Measurements from ENCODE around the gene MTMR4. TPM values are rescaled to one million over a fixed set of nuclear protein-coding genes. Genes with fewer than 3 reads are reported as not detected.
"Not testable (repeated sequence)": the region's sequence is repeated elsewhere in the genome, so short reads cannot be mapped to it uniquely, and the experiment has no call there.

Gene MTMR4
- total RNA-seq, 1 donor from 2014 or later, result 12.6 TPM

DNA sequence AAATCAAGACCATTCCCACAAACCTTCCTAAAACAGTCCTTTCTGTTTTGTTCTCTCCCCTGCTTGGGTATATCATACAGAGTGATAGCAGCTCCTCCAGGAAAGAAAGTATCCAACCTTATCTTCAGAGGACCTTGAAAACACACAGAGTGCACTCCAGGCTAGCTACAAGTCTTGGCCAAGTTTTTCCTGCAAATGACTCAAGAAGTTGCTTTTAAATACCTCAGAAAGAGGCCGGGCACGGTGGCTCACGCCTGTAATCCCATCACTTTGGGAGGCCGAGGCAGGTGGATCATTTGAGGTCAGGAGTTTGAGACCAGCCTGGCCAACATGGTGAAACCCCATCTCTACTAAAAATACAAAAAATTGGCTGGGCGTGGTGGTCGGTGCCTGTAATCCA, 11.3 kb downstream of the MTMR4 start:
- ATAC-seq; intact Hi-C loops (cut with micrococcal nuclease); DNase-seq: not testable (repeated sequence)

GRCh38 chr17:58501451-58501850, 13.0 kb downstream of the MTMR4 start:
- intact Hi-C loops (cut with micrococcal nuclease), result no loop called here
- ATAC-seq, result no peak

DNA sequence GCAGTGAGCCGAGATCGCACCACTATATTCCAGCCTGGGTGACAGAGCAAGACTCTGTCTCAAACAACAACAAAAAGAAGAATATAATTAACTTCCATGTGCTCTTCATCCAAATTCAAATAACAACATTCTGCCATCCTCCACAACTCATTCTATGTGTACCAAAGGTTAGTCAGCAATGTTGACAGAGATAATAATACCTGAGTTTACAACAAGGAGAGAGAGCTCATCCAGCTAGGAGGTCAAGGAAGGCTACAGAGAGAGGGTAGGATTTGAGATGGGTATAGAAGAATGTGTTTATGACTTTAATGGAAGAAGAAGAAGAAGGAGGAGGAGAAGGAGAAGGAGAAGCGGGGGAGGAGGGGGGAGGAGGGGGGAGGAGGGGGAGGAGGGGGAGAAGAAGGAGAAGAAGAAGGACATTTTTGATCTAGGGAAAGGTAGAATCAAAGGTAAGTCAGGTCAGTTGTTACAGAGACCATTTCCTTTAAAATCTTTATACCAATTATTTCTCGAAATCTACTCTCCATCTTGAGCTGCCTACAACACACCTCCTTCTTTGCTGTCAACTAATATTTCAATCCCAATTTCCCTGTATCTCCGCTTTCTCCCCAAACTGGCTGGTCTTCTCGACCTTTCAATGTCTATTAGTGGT, 16.1 kb downstream of the MTMR4 start:
- intact Hi-C loops (cut with micrococcal nuclease), result no loop called here
- ATAC-seq (no peak), DNase-seq (no peak)

More at GRCh38 chr17:58501451-58501850, 13.0 kb downstream of the MTMR4 start:
- no peak for DNase-seq

DNA sequence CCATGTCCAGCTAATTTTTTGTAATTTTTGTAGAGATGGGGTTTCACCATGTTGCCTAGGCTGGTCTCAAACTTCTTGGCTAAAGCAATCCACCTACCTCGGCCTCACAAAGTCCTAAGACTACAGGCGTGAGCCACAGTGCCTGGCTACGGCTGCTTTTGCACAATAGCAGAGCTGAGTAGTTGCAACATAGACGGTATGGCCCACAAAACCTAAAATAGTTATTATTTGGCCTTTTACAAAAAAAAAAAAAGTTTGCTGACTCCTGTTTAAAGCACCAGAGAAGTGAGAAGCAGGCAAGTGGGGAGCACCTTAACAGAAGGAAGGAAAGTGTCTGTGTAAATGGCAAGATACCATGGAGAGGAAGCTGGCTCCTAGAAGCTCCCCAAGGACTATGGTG, 20.9 kb downstream of the MTMR4 start:
- intact Hi-C loops (cut with micrococcal nuclease), result no loop called here
- DNase-seq (no peak), ATAC-seq (no peak)

DNA sequence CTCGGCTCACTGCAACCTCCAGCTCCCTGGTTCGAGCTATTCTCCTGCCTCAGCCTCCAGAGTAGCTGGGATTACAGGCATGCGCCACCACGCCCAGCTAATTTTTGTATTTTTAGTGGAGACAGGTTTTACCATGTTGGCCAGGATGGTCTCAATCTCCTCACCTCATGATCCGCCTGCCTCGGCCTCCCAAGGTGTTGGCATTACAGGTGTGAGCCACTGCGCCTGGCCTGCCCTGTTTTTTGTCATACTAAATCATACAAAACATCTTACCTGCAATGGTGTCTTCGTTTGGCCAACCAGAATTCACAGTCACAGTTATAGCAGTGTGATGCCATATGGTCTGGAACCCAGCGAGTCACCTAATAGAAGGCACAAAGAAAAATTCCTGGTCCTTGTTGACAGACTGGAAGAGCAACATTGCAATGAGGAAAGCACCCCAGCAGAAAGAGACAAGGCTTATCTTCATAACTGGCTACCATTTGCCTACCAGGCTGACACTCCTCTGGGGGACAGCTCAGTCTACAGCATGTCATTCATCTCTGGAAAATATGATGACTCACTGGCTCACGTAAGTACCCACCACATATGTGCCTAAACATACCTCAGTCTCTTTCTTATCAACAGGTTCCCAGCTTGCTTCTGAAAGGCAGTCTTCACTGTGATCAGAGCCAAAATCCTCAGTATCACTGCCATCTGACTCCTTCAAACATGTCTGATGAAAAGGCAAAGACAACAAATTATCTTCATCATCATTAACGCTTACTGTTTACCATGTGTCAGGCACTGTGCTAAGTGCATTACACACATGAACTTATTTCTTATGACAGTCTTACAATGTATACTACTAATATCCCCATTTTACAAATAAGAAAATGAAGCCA, 22.0 kb downstream of the MTMR4 start:
- ATAC-seq (no peak), DNase-seq (no peak)
- intact Hi-C loops (cut with micrococcal nuclease), result no loop called here

DNA sequence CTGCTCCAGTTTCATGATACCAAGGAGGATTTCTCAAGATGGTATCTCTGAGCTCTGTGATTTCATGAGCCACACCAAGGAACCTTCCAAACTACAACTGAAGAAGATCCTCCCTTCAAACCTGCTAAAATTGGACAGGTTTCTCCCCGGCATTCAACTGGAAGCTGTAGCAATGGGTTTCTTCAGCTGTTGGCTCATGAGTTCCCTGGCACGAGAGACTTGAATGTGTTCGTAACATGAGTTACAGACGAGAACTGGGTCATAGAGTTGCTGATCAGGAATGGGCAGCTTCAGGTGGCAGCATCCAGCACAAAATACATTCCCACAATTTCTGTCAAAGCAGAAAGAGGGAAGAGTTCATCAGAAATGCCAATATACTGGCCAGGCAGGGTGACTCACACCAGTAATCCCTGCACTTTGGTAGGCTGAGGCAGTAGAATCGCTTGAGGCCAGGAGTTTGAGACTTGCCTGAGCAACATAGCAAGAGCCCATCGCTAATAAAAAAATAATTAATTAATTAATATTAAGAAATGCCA, 22.9 kb downstream of the MTMR4 start:
- no peak for ATAC-seq
- no peak for DNase-seq
- intact Hi-C loops (cut with micrococcal nuclease), result no loop called here

DNA sequence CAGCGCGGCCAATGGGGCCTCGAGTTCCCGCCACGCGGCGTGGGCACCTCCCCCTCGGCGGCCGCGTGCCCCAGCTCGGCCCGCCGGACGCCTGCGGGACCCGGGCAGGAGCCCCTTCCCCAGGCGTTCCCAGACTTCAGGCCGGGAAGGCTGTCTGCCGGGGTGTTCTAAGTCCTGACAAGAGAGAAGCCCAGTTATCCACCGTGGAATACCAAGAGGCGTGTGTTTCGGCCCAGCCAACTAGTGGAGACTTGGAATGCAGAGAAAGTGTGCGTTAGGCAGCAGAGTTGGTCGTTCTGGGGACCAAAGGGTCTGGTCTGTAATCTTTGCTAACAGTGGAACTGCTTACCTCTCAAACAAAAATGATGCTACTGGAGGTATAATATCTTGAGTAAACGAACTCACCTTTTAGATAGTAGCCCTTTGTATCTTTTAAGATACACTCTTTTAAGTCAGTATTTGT, 26.0 kb downstream of the MTMR4 start:
- ATAC-seq, result no peak
- intact Hi-C loops (cut with micrococcal nuclease), result no loop called here
- DNase-seq, result no peak

DNA sequence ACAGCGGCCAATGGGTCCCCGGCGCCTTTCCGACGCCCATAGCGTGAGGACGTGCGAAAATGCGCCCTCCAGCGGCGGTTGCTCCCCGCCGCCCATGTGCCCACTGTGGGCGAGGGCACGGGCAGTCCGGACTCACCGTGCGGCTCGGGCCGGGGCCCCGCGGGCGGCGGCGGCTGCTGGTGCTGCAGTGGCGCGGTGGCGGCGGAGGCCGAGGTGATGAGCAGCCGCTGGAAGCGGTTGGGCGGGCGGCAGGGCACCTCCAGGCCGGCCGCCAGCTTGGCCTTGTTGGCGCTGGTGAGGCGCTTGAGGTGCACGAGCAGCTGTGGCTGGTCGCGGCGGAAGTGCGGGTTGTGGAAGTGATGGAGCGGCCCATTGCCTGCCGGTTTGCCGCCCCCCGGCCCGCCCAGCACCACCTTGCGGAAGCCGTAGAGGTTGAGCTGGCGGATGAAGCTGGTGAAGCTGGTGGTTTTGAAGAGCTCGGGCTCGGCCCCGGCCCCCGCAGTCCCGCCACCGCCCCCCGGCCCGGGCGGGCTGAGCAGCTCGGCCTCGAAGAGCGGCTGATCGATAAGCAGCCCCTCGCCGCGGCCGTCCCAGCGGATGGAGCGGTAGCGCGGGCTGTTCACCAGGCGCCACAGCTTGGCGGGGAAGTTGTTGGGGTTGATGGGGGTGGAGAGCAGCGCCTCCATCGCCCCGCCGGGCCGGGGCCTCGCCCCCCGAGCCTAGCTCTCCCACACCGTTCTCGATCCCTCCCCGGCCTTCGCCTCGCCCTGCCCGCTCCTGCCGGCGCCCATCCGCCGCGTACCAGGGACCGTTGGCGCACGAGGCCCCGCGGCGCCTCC, 26.6 kb downstream of the MTMR4 start, which contains the start of gene HSF5:
TSS of gene HSF5 (minus strand) at position 820 of the 839 bp plus-strand sequence. CDS start at position 686, 134 bp downstream.
- DNase-seq, result peak; percentile 48

DNA sequence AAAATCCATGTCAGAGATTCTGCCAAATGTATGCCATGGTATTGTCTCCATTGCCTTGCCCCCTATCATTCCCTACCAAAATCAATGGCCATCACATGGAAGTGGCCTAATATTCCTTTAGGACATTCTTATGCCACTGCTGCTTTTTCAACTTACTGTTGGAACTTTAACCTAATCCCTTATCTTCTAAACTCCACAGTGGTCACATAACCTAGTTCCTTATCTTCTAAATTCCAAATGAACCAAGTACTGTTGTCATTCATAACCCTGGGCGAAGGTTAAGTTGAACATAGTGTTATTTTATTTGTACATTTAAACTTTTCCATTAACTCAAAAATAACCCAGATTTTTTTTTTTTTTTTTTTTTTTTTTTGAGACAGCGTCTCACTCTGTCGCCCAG, 29.8 kb downstream of the MTMR4 start:
- DNase-seq, result no peak
- intact Hi-C loops (cut with micrococcal nuclease), result no loop called here
- ATAC-seq, result no peak

More for the DNA sequence above, 26.6 kb downstream of the MTMR4 start, which contains the start of gene HSF5:
- intact Hi-C loops (cut with micrococcal nuclease), result no loop called here
- peak; percentile 34 for ATAC-seq

- intact Hi-C loops (cut with micrococcal nuclease); ATAC-seq; DNase-seq: not testable (repeated sequence)
These were observed 32.6 kb downstream of the MTMR4 start for GRCh38 chr17:58481798-58482197.

DNA sequence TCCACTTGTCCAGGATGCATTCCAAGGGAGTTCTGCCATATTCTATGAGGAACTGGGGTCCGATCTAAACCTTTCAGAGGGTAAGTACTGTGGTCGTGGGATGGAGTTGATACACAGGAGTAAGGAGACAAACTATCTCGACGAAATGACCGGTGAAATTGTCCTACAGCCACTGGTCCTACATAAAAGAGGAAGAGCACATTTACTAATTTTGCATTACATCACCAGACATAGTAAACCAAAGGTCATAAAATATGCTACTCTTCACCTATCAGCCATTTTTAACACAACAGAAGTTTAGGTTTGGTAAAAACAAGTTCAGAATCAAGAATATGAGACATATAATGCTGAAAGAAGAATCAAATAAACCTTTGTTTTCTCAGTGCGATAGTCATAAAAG, 34.3 kb downstream of the MTMR4 start:
- ATAC-seq (no peak), DNase-seq (no peak)
- intact Hi-C loops (cut with micrococcal nuclease), result no loop called here

- ATAC-seq (no peak), DNase-seq (no peak)
- intact Hi-C loops (cut with micrococcal nuclease), result no loop called here
These were observed 37.6 kb downstream of the MTMR4 start for GRCh38 chr17:58476812-58477211.

GRCh38 chr17:58475985-58476384, 38.5 kb downstream of the MTMR4 start:
- intact Hi-C loops (cut with micrococcal nuclease), result no loop called here
- ATAC-seq (no peak), DNase-seq (no peak)

GRCh38 chr17:58470356-58470755, 44.1 kb downstream of the MTMR4 start:
- intact Hi-C loops (cut with micrococcal nuclease), result no loop called here
- ATAC-seq (no peak), DNase-seq (no peak)

- no peak for DNase-seq
- ATAC-seq, result no peak
- intact Hi-C loops (cut with micrococcal nuclease), result no loop called here
These were observed 45.5 kb downstream of the MTMR4 start for GRCh38 chr17:58468944-58469343.

GRCh38 chr17:58455491-58455890, 58.9 kb downstream of the MTMR4 start:
- ATAC-seq (no peak), DNase-seq (no peak)
- intact Hi-C loops (cut with micrococcal nuclease), result no loop called here

DNA sequence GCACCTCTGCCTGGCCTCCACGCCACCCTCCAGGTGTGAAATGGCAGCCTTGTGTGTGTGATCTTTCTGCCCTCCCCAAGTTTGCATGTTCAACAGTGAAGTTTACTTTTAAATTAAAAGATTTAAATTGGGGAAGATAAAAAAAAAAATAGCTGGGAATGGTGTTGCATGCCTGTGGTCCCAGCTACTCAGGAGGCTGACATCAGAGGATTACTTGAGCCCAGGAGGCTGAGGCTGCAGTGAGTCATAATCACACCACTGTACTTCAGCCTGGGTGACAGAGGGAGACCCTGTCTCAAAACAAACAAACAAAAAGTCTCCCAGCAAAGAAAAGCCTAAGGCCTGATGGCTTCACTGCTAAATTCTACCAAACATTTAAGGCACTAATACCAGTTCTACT, 61.7 kb downstream of the MTMR4 start:
- ATAC-seq (no peak), DNase-seq (no peak)
- intact Hi-C loops (cut with micrococcal nuclease), result no loop called here

GRCh38 chr17:58447039-58447975, 67.1 kb downstream of the MTMR4 start:
- DNase-seq (peak; percentile 71), ATAC-seq (peak; percentile 87)

More at GRCh38 chr17:58447039-58447975, 67.1 kb downstream of the MTMR4 start:
- intact Hi-C loops (cut with micrococcal nuclease), result no loop called here

Data from left ventricle myocardium superior (tissue), 1 donor.